Activated gamma-delta T cell treated with Interleukin-2 at 50 U/mL for 16 hours (primary cell): ENCODE results near the gene SLC27A5.
"Not testable (repeated sequence)": the region's sequence is repeated elsewhere in the genome, so short reads cannot be mapped to it uniquely, and the experiment has no call there.

ENCODE experiments used
- DNase-seq: peaks from one replicate; pipeline ENCODE4 v3.0.0-alpha.2; 2020

SLC27A5 gene

DNA sequence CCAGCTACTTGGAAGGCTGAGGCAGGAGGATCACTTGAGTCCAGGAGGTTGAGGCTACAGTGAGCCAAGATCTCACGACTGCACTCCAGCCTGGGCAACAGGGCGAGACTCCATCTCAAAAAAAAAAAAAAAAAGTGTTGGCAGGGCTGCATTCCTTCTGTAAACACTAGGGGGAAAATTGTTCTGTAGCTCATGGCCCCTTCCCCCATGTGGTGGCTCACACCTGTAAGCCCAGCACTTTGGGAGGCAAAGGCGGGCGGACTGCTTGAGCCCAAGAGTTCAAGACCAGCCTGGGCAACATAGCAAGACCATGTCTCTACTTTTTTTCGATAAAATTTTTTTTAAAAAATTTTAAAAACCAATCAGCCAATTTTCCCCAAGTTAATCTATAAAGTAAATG lies 27.4 kb downstream of the SLC27A5 start:
- DNase-seq: not testable (repeated sequence)

DNA sequence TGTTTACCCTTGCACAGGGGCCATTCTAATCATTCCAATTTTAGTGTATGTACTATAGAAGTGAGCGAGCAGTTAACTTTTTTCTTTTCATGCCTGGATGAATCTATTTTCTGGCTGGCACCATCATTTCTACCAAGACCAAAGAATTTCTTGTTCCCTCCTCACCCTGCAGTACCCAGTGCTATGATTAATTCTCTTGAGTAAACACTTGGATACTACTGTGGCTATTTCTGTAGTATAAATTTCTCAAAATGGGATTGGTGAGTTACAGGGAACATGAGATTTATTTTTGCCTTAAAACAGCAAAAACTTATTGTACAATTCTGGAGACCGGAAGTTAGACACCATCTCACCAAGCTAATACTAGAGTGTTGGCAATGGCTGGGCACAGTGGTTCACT lies 28.0 kb downstream of the SLC27A5 start:
- no peak for DNase-seq

DNA sequence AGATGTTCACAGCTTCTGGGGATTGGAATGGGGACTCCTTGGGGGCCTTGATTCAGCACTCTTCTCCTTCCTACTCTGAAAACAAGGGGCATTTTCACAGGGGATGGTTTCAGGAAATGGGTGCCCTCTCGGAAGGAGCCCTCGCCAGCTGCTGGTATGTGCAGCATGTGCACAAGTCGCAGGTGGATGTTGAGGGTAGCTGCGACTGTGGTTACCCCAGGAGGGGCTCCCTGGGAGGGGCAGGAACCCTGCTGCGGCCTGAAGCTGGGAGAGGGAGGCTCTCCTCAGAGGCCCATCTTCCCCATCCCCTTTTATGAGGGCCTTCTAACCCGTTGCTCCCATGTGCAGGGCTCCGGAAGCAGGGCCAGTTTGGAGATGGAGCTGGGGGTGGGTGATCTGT lies 29.4 kb downstream of the SLC27A5 start:
- DNase-seq: no peak

DNA sequence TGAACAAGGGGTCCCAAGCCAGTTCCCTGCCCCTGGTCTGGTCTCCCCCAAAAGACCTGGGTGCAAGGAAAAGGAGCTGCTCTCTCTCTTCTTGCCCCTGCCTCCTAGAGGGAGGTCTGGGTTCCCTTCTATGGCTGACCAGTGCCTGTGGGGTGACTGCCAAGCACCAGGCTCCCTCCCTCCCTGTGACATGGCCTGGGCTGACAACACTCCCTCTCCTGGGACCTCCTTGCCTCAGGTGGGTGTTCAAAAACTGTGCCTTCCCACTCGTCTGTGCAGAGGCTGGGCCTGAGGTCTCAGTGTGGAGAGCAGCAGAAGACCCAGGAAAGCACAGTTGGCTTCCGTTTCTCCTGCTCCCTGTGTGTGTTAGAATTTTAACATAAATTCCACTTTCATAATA lies 31.0 kb downstream of the SLC27A5 start:
- no peak for DNase-seq

DNA sequence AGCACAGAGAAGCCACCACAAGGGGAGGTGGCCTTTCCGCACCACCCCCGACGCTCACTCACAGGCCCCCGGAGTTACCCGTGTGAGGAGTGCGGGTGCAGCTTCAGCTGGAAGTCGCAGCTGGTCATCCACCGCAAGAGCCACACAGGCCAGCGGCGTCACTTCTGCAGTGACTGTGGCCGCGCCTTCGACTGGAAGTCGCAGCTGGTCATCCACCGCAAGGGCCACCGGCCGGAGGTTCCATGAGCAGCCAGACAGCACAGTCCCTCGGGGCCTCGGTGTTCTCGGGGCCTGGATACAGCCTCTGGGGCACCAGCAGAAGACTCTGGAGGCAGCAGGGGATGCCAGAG lies 31.3 kb downstream of the SLC27A5 start:
- DNase-seq: no peak

DNA sequence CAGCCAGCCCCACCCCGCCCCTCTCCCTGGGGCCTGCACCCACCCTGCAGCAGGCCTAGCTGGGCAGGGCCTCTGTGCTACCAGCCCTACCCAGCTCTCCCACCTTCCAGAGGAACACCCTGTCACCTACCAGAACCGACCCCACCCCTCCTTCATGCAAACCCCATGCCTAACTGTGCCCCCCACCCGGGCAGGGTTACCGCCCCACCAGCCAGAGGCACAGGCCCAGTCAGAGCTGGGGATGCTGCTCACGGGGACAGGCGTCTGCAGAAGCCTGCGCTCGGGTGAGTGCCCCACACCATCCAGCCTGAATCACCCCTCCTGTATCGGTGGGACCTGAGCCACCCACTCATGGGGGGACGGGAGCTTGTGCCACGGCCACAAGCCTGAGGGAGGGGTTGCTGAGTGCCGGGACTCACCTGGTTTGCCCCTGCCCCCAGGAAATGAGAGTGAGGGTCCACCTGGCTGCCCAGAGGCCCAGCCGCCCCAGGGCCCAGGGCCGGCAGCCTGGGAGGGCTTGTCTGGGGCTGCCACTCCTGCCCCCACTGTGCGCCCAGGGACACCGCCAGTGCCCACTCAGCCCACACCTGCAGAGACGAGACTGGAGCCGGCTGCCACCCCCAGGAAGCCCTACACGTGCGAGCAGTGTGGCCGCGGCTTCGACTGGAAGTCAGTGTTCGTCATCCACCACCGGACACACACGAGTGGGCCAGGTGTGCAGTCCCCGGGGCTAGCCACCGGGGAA lies 31.9 kb downstream of the SLC27A5 start:
- no peak for DNase-seq

DNA sequence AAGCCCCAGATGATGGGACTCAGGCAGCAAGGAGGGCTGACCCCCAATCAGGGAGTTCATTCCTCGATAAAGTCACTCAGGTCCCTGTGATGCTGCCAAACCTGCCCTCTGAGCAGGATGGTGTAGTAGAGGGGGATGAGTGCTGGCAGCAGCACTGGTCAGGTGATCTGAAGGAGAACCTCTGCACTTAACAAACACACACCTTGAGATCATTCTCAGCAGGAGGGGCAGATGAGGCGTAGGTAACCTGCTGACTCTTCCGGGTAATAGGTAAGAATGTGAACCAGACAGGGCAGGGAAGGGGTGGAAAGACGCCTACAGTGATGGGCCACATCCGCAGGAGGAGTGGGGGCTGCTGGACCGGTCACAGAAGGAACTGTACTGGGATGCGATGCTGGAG lies 32.5 kb downstream of the SLC27A5 start:
- no peak for DNase-seq

DNA sequence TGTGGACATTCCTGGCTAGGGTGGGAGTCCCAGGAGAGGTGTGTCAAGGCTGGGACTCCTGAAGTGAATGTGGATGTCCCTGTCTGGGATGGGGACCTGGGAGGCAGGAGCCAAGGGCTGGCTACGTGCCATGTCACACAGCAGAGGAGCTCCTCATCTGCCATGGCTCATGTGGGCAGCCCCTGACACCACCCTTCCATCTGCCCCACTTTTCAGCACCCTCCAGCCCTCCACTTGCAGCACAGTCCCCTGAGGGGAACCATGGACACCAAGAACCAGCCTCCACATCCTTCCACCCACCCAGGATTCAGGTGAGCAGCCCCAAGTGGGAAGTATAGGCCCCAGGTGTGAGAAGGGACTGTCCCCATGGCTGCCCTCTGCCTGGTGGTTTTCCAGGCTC lies 33.9 kb downstream of the SLC27A5 start:
- no peak for DNase-seq

DNA sequence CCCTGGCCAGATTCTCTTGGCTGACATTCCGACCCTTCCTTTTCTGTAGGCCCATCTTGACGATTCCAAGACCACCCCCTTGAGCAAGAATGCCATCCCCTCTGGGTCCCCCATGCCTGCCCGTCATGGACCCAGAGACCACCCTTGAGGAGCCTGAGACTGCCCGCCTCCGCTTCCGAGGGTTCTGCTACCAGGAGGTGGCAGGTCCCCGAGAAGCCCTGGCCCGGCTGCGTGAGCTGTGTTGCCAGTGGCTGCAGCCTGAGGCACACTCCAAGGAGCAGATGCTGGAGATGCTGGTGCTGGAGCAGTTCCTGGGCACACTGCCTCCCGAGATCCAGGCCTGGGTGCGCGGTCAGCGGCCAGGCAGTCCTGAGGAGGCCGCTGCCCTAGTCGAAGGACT lies 34.7 kb downstream of the SLC27A5 start:
- DNase-seq: no peak

DNA sequence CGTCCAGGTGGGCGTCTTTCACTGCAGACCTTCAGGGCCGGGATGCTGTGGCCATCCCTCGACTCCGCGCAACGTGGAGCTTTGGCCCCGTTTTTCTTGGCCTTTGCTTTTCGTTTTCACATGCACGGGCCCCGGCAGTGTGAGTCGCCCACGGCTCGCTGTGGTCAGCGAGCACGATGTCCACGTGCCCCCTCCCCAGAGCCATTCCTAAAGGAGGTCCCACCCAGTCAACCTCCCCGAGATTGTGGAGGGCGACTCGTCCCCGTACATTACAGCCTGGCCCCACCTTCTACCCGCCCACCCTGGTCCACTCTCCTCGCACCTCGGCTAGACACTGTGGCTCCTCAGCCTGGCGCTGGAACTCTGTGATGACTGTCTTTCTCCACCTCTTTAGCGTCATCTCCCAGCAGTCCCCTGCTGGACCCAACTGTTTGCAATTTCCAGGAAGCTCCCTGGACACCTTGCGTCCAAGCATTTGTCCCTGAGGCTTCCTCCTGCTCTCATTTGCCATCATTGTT lies 35.2 kb downstream of the SLC27A5 start:
- no peak for DNase-seq

DNA sequence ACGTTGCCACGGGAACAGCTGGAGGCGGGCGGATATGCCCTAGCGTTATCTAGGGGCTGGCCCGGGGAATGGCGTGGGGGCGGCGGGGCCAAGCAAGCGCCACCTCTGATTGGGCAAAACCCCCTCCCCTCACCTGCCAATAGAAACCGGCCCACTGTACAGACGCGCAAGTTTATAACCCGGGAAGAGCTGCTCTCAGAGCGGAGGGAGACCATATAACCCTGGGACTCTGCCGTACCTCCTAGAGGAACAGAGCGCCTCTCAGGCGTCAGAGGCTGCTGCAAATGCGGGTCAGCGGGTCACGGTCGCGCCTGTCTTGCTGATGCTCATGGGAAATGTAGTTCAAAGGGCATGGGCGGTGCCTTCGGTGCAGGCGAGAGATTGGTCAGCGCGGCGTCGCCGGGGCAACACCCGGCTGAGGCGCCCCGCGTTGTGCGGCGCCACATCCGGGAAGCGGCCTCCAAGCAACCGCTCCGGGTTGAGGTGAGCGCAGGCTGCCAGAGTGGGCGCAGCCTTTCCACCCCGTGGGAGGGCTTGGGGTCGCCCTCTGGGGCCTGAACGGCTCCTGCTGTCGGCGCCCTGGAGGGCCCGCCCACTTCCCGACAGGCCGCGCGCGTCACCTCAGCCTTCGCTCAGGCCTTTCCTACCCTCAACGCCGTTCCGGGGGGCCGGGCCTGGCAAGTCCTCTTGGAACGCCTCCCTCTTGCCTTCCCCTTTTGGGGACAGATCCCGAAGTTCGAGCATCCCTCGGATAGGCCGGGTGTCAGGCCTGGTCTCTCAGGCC lies 35.9 kb downstream of the SLC27A5 start, which contains the start of gene ZNF446:
Gene ZNF446, plus strand, starts transcription at position 639 of the 784 bp plus-strand sequence. CDS start 867 bp downstream, outside the sequence.
- DNase-seq: peak; percentile 95

DNA sequence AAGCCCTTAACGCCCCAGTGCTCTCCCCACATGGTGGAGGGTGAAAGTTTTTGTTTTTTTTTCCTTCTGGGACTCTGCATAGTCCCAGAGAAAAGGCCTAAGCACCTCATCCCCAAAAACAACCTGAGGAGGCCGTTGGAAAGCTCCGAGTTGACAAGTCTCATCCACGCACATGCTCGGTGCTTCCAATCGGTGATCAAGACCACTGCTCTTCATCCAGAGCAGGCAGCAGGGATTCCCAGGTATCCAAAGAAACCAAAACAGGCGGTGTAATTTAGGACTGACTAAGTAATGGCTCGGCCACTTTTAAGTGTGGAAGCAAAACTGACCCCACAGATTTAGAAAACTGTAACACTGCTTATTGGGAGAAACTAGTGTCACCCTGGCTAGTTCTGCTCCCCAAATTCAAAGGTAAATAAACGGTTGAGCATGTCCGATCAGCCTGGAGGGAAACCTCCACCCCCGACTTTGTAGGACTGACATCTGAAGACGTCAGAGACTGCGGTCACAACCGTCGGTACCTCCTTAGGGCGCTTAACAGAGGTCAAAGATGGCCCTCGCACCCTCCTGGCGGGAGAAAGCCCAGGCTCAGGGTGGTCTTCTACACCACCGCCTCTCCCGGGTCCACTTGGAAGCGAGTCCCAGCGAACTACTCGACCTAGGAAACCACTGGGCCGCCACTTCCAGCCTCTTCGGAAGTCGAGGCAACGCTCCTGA lies 36.6 kb downstream of the SLC27A5 start:
- DNase-seq: no peak

DNA sequence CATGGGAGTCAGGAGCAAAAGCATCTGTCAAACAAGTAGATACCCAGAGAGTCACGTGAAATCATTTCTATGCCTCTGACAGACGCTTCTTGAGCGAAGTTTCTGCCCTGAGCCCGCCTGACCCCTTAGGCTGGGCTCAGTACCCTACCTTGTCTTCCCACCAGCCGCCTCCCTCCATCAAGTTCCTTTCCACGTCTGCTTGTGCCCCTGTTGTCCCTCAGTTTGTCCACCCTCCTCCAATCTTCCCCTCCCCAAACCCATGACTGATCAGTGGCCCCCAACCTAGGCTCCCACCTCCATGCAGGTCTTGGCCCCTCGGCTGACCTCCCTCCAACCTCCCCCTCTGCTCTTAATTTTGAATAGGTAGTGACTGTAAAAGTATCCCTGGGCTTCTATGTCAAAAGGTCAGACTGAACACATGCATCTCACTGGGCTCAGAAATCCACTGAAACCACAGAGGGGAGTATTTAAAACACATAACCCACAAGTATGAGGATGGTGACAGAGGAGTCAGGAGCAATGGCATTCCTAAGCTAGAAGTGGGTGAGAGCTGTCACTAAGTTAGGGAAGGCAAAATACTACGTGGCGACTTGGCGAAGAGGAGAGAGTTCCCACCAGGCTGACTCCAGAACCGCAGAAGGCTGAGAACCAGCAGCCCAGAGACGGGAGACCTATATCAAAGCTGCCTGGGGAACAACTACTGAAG lies 37.3 kb downstream of the SLC27A5 start:
- no peak for DNase-seq

DNA sequence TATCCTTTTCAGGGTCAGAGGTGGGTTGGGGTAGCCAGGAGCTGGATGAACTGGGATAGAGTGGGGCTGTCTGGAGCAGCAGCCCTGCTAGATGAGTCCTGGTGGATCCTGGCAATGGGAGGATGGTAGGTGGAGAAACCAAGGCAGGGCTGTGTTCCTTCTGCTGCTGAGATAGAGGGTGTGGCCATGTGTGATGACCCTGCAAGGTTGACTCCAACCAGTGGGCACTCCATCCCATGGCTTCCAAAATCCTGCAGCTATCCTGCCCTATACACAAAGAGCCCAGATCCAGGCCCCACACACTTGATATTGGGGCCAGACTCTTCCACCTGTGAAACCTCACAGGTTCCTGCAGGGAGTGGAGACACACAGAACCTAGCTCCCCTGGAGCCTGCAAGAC lies 38.0 kb downstream of the SLC27A5 start:
- no peak for DNase-seq

DNA sequence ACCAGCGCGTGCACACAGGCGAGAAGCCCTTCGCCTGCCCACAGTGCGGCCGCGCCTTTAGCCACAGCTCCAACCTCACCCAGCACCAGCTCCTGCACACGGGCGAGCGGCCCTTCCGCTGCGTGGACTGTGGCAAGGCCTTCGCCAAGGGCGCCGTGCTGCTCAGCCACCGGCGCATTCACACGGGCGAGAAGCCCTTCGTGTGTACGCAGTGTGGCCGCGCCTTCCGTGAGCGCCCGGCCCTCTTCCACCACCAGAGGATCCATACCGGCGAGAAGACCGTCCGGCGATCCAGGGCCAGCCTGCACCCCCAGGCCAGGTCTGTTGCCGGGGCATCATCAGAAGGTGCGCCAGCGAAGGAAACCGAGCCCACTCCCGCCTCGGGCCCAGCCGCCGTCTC lies 40.1 kb downstream of the SLC27A5 start:
- no peak for DNase-seq

DNA sequence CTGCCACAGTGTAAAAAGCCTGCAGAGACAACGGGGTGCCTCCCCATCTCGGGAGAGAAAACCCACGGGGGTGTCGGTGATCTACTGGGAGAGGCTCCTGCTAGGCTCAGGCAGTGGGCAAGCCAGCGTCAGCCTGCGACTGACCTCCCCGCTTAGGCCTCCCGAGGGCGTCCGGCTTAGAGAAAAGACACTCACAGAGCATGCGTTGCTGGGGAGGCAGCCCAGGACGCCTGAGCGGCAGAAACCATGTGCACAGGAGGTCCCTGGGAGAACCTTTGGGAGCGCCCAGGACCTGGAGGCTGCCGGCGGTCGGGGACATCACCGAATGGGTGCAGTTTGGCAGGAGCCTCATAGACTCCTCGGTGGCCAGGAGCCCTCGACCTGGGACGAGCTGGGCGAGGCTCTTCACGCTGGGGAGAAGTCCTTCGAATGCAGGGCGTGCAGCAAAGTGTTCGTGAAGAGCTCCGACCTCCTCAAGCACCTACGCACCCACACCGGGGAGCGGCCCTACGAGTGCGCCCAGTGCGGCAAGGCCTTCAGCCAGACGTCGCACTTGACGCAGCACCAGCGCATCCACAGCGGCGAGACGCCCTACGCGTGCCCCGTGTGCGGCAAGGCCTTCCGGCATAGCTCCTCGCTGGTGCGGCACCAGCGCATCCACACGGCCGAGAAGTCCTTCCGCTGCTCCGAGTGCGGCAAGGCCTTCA lies 40.8 kb downstream of the SLC27A5 start:
- DNase-seq: not testable (repeated sequence)

DNA sequence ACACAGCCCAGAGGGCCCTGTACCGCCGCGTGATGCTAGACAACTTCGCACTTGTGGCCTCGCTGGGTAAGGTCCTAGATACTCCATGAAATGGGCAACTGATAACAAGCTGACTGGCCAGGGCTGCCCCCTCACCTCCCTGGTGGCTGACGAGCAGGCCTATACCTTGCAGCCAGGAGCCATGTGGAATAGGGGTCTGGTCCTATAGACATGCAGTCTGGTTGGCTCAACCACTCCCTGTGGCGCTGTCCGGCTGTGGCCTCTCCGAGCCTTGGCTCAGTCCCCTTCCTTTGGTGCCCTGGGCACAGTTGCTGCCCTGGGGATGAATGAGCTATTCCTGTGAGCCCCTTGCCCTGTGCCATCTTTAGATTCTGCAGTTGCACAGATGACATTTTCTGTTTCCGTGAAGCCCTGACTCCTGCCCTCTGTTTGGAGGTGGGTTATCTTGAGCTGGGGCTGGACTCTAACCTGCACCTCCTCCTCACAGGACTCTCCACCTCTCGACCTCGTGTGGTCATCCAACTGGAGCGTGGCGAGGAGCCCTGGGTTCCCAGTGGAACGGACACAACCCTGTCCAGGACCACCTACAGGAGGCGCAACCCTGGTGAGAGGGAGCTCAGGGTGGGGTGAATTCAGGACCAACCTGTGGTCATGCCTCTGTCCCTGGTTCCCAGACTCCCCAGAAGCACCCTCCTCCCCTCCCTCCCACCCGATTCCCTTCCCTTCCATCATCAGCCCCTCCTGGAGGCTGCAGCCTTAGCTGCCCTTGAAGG lies 42.4 kb downstream of the SLC27A5 start:
- DNase-seq: no peak

DNA sequence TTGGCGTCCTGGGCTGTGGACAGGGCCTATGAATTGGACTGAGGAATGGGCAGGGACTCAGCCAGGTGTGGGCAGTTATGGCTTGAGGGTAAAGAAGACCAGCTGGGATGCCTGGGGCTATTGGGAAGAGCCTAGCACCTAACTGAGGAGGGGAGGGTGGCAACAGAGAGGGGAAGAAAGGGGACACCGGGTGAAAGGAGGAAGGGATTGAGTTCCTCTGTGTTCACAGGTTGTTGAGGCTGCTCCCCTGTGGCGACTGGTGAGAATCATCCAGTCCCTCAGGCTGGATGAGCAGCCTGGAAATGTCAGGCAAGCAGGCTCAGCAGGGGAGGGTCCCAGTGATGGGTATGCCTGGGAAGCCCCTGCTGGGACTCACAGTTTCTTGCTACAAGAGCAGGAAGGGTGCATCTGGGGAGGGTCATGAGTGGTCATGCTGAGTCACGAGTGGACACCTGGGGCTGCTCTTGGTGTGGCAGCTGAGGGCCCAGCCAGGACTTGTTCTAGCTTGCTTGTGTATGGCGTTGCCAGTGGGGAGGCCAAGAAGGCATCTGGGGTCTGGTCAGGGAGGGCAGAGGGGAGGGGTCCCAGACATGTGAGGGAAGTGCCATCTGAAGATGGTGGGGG lies 43.5 kb downstream of the SLC27A5 start:
- DNase-seq: no peak

DNA sequence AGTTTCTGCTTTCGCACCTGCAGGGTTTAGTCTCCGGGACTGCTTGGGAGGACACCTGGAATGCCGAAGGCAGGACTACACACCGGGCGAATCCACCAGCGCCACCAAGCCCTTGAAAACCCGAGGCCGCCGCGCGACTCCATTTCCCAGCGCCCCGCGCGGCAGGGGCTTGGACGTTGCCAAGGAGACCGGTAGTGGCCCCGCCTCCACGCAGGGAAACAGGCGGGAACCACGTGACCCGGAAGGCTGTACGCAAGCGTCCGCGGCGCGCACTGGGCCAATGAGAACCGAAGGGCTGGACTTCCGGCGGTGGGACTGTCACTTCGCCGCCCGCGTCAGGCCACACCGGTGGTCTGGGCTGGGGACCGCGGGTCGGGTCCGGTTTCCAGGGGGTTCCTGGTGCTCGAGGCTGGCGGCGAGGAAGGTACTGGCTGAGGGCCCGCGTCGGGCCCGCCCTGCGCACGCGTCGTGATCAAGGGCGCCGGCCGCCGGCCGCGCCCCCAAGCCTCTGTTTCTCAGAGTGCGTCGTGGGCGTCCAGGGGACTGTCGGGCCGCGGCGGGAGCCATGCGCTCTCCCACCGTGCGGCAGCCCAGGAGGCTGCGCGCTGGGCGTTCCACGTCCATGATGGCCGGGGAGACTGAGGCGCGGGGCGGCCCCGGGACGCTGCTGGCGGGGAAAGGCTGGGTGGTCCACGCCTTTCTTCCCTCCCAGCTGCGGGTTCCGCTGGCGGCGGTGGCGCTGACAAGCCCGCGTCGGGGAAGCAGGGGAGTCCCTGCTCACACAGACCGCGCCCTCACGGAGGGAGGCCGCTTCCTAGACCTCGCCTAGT lies 44.8 kb downstream of the SLC27A5 start, which contains the start of gene ZNF324:
Gene ZNF324, plus strand, starts transcription at position 321 of the 830 bp plus-strand sequence. CDS start 2,106 bp downstream, outside the sequence.
- DNase-seq: peak; percentile 97
